ENCODE data around the gene ID1.

- no peak for TF ChIP-seq EP300 (IDR thresholded peaks at IDR 0.05)
- TF ChIP-seq, protein P1, sequence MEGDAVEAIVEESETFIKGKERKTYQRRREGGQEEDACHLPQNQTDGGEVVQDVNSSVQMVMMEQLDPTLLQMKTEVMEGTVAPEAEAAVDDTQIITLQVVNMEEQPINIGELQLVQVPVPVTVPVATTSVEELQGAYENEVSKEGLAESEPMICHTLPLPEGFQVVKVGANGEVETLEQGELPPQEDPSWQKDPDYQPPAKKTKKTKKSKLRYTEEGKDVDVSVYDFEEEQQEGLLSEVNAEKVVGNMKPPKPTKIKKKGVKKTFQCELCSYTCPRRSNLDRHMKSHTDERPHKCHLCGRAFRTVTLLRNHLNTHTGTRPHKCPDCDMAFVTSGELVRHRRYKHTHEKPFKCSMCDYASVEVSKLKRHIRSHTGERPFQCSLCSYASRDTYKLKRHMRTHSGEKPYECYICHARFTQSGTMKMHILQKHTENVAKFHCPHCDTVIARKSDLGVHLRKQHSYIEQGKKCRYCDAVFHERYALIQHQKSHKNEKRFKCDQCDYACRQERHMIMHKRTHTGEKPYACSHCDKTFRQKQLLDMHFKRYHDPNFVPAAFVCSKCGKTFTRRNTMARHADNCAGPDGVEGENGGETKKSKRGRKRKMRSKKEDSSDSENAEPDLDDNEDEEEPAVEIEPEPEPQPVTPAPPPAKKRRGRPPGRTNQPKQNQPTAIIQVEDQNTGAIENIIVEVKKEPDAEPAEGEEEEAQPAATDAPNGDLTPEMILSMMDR (IDR thresholded peaks at IDR 0.05), result no peak
Observed at GRCh38 chr20:31633339-31633914, 28.3 kb downstream of the ID1 start.

All from stomach (tissue), 4 donors.